Erythroblast (primary cell): Measurements from ENCODE around the gene CNIH2.

Source experiments
- GATA1 ChIP-seq: IDR thresholded peaks from 2 replicates; pipeline ENCODE4 v1.6.1; 2011; ENCODE audit warnings: low read depth, mild to moderate bottlenecking, control low read depth, low read length, moderate library complexity
- POLR2A ChIP-seq: IDR thresholded peaks from 2 replicates; pipeline ENCODE4 v1.6.1; 2011; ENCODE audit warnings: mild to moderate bottlenecking, low read length

DNA sequence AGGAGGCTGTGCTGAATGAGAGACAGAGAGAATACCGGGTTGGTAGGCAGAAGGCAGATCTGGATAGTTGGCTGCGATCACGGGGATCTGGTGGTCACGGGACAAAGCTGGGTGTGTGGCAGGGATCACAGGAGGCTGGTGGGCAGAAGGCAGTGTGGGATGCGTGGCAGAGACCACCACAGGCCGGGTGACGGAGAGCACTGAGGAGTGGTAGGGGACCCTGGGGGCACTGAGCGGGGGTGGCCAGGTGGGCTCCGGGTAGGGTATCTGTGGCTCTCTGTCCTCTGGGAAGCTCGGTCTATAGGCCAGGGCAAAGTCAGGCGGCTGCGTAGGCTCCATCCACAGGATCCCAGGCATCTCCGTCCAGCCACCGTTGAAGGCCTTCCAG, 37.5 kb downstream of the CNIH2 start:
- TF ChIP-seq POLR2A: no peak
- no peak for TF ChIP-seq GATA1
